ENCODE results near the gene TNFRSF9. TPM values are rescaled to one million over a fixed set of nuclear protein-coding genes. Genes with fewer than 3 reads are reported as not detected.

TNFRSF9 gene
- total RNA-seq: 10 to 100 TPM in 1 of 8 experiments, 1 to 10 TPM in 2, under 1 TPM in 5; 0.05 to 15.5 (median 0.50) TPM

DNA sequence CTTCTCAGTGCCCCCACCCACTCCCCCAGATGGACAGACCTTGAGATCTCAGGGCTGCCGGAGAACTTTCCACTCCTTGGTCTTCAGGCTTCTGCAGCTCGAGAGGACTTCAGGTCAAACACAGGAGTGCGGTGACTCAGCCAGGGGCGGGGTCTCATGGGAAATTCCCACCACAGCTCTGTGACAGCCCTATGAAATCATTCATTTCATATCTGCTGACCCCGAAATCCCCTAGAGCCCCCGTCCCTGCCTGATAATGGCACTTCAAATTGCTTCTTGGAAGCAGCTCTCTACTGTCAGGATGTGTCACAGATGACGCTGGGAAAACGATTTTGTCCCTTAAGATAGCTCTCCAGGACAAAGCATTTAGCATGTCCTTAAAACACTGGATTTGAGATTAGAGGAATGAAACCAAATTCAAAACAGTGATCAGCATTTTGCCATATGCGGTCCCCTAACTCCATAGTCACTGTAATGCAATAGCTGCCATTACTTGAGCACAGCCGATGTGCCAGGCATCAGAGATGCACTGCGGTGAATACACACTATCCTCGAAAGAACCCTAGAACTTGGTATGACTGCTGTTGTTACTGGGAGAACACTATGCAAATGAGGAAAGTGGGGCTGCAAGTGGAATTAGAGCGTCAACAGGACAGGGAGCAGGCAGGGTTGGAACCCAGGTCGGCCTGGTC lies at the start of gene TNFRSF9:
TNFRSF9 (minus strand) TSS at position 95 of the 692 bp plus-strand sequence. CDS start 845 bp downstream, outside the sequence.
- ATAC-seq (replicated peaks in 6 of 8): peak; percentile 58 to 89 (median 82)
- no peak within 1 kb of the TSS for H3K4me3 ChIP-seq
- 69 to 100% (median 81%) methylated on average over 1 to 13 of the region's 14 CpGs; no CpG with 5 or more reads in 1 of the 10 experiments for WGBS, 10 experiments
- peaks cover 10 to 12% of the 10 kb centered on the region in 2 donors for H3K4me1 ChIP-seq (replicated peaks in 1 of 2)
- in situ Hi-C loops (cut with MboI; ENCODE audit: low pct_unique_long_range_greater_than_20kb in 2 of 9, low sequenced_read_pairs in 9 of 9, unreplicated experiment in 9 of 9): no loop called here
- H3K27ac ChIP-seq: peak within 1 kb of the TSS in 1 of 2 donors; percentile 28

DNA sequence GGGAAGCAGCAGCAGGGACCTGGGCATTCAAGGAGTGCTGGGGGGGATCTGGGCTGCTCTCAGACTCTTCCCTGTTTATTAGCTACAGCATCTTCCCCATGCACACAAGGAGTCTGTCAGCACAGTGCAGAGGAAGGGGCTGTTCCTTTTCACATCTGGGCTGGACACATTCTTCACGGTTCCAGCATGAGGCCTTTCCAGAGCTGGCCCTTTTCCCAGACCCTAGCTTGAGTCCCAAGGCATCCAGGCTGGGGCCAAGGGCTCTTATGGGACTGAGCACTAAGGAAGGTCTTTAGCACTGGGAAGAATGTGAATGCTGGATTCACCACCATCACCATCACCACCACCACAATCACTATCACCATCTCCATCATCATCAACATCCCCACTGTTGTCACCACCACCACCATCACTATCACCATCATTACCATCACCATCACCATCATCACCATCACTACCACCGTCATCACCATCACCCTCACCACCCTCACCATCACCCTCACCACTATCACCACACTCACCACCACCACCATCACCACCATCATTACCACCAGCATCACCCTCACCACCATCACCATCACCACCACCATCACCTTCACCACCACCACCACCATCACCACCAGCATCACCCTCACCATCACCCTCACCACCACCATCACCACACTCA lies 49.3 kb upstream of the TNFRSF9 start:
- H3K4me1 ChIP-seq (replicated peaks in 1 of 2): no peaks in the 10 kb centered on the region
- in situ Hi-C loops (cut with MboI; ENCODE audit: low pct_unique_long_range_greater_than_20kb in 2 of 9, low sequenced_read_pairs in 9 of 9, unreplicated experiment in 9 of 9): loop anchor here in 2 of 9 experiments (25.0 kb wide), 1 partner anchor 322 kb away; the partner anchor contains the start of gene SLC45A1 (in 2 of the 2)
- 42 to 100% (median 82%) methylated on average over 1 to 2 of the region's 2 CpGs; no CpG with 5 or more reads in 4 of the 10 experiments for WGBS, 10 experiments
- H3K27ac ChIP-seq: no peak overlapping the region
- ATAC-seq (replicated peaks in 6 of 8): no peak
- no peak overlapping the region for H3K4me3 ChIP-seq

DNA sequence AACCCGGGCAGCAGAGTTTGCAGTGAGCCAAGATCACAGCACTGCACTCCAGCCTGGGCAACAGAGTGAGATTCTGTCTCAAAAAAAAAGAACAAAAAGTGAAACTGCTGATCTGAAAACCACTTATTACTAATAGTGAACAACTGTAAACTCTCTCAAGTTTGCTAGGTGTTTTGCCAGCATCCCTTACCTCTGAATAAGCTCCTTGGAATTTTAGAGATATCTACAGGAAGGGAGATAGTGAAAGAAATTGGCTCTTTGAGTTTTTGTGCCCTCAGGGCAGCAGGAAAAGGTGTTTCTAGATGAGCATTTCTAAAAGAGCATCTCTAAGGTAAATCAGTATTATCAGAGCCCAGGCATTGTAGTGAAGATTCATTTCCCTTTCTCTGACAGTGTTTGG lies 47.9 kb upstream of the TNFRSF9 start:
- 80 to 100% (median 94%) methylated on average over 1 of the region's 1 CpG; no CpG with 5 or more reads in 6 of the 10 experiments for WGBS, 10 experiments
- in situ Hi-C loops (cut with MboI; ENCODE audit: low pct_unique_long_range_greater_than_20kb in 2 of 9, low sequenced_read_pairs in 9 of 9, unreplicated experiment in 9 of 9): loop anchor here in 2 of 9 experiments (25.0 kb wide), 1 partner anchor 324 kb away; the partner anchor contains the start of gene SLC45A1 (in 2 of the 2)
- no peak overlapping the region for H3K4me3 ChIP-seq
- no peak overlapping the region for H3K27ac ChIP-seq
- no peaks in the 10 kb centered on the region for H3K4me1 ChIP-seq (replicated peaks in 1 of 2)
- no peak for ATAC-seq (replicated peaks in 6 of 8)

DNA sequence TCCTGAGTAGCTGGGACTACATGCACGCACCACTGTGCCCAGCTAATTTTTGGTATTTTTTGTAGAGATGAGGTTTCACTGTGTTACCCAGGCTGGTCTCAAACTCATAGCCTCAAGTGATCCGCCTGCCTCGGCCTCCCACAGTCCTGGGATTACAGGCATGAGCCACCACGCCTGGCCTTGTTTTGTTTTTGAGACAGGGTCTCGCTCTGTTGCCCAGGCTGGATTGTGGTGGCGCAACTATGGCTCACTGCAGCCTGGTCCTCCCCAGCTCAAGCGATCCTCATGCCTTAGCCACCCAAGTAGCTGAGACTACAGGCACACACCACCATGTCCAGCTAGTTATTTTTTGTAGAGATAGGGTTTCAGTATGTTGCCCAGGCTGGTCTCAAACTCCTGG lies 46.9 kb upstream of the TNFRSF9 start:
- ATAC-seq (replicated peaks in 6 of 8): no peak
- Histone ChIP-seq H3K27ac (no peak overlapping the region), H3K4me1 (replicated peaks in 1 of 2) (no peaks in the 10 kb centered on the region), H3K4me3 (no peak overlapping the region)
- WGBS, 10 experiments: 84 to 100% (median 97%) methylated on average over 3 to 6 of the region's 7 CpGs; no CpG with 5 or more reads in 4 of the 10 experiments
- in situ Hi-C loops (cut with MboI; ENCODE audit: low pct_unique_long_range_greater_than_20kb in 2 of 9, low sequenced_read_pairs in 9 of 9, unreplicated experiment in 9 of 9): loop anchor here in 2 of 9 experiments (25.0 kb wide), 1 partner anchor 325 kb away; the partner anchor contains the start of gene SLC45A1 (in 2 of the 2)

DNA sequence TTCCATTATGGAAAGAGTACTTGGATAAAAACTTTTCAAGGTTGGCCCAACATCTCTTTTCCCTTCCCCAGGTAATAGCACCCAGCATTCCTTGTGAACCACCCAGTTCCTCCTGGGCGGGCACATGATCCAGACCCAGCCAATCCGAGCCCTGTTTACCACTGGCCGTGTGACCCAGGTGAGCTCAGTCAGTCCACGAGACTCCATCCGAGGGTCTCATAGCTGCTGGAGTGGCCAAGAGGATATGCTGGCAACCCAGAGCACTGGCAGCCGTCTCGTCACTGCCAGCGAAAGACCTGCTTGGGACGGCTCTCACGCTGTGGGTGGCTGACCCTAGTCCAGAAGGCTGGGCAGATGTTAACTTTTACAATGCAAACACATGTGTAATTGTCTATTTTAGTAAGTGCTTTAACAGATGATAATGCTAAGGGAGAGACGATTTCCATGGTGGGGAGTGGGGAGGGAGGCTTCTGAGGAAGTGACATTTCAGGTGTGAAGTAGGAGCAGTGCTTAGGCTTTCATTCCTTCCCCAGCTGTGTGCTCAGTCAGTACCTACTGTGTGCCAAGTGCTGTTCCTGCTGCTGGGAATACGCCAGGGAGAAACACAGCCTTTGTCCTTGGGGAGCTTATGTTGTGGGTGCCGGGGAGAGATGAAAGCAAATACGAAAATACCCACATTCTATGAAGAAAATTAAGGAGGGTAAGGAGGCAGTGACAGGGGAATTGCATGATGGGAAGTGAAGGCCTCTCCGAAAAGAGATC lies 45.4 kb upstream of the TNFRSF9 start:
- H3K4me1 ChIP-seq (replicated peaks in 1 of 2): no peaks in the 10 kb centered on the region
- H3K4me3 ChIP-seq: no peak overlapping the region
- 30 to 100% (median 89%) methylated on average over 2 to 13 of the region's 15 CpGs for WGBS, 10 experiments
- in situ Hi-C loops (cut with MboI; ENCODE audit: low pct_unique_long_range_greater_than_20kb in 2 of 9, low sequenced_read_pairs in 9 of 9, unreplicated experiment in 9 of 9): loop anchor here in 2 of 9 experiments (25.0 kb wide), 1 partner anchor 326 kb away; the partner anchor contains the start of gene SLC45A1 (in 2 of the 2)
- no peak overlapping the region for H3K27ac ChIP-seq
- peak in 1 of 8 experiments; percentile 7 for ATAC-seq (replicated peaks in 6 of 8)

DNA sequence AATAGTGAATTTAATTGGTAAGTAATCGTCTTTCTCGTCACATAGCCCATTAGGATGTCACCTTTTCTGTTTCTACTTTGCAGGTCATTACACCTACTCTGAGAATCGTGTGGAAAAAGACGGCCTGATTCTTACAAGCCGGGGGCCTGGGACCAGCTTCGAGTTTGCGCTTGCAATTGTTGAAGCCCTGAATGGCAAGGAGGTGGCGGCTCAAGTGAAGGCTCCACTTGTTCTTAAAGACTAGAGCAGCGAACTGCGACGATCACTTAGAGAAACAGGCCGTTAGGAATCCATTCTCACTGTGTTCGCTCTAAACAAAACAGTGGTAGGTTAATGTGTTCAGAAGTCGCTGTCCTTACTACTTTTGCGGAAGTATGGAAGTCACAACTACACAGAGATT lies 44.2 kb upstream of the TNFRSF9 start:
- ATAC-seq (replicated peaks in 6 of 8): no peak
- in situ Hi-C loops (cut with MboI; ENCODE audit: low pct_unique_long_range_greater_than_20kb in 2 of 9, low sequenced_read_pairs in 9 of 9, unreplicated experiment in 9 of 9): loop anchor here in 2 of 9 experiments (25.0 kb wide), 1 partner anchor 327 kb away; the partner anchor contains the start of gene SLC45A1 (in 2 of the 2)
- Histone ChIP-seq H3K27ac (no peak overlapping the region), H3K4me1 (replicated peaks in 1 of 2) (no peaks in the 10 kb centered on the region), H3K4me3 (no peak overlapping the region)
- 52 to 99% (median 75%) methylated on average over 3 to 15 of the region's 15 CpGs for WGBS, 10 experiments

DNA sequence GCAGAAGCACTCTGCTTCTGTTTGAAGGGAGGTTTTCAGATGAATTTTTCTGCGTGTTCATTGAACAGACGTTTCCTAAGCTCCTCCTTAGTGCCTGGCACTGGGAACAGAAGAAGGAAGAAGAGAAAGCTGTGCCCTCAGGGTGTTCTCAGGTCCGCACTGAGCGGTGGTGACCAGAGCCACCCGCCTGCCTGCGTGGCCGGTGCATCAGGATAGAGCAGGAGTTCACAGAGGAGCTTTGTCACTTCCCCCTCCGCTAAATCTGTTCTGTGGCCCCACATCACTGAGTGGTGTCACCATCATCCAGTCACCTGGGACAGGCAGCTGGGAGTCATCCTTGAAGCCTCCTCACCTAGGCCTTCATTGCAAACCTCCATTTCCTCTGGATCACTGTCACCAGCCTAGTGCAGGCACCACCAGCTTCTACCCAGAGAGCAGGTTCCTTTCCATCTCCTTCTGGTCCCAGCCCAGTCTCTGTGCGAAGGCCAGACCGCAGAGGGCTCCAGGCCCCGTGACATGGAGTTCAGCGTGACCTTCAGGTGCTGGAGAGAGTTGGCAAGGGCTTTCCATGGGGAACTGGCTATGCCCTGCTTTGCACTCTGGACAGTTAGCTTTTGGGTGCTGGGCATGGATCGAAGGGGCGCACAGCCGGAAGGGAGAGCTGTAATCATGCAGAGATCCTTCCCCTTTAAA lies 42.6 kb upstream of the TNFRSF9 start:
- in situ Hi-C loops (cut with MboI; ENCODE audit: low pct_unique_long_range_greater_than_20kb in 2 of 9, low sequenced_read_pairs in 9 of 9, unreplicated experiment in 9 of 9): loop anchor here in 2 of 9 experiments (25.0 kb wide), 1 partner anchor 329 kb away; the partner anchor contains the start of gene SLC45A1 (in 2 of the 2)
- ATAC-seq (replicated peaks in 6 of 8): no peak
- WGBS, 10 experiments: 70 to 100% (median 94%) methylated on average over 3 to 13 of the region's 15 CpGs; no CpG with 5 or more reads in 1 of the 10 experiments
- H3K27ac ChIP-seq: no peak overlapping the region
- H3K4me3 ChIP-seq: no peak overlapping the region
- no peaks in the 10 kb centered on the region for H3K4me1 ChIP-seq (replicated peaks in 1 of 2)

DNA sequence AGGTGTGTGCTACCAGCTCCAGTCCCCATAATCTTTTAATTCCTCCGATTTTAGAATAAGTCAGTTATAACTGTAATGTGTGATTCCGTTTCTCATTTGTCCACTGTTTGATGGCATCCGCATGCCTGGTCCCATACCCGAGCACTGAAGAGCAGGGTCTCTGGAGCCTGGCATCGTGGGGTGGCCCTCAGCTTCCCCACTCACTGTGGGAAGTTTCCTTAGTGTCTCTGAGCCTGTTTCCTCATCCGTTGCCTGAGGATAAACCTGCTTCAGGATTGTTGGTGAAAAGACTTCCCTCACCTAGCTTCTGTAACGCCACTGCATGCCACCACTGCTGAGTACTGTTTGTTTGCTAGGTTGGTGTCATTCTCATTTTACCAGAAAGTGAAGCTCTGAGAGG lies 40.3 kb upstream of the TNFRSF9 start:
- ATAC-seq (replicated peaks in 6 of 8): no peak
- Histone ChIP-seq H3K4me1 (replicated peaks in 1 of 2) (no peaks in the 10 kb centered on the region), H3K4me3 (no peak overlapping the region), H3K27ac (no peak overlapping the region)
- 54 to 100% (median 96%) methylated on average over 1 to 7 of the region's 7 CpGs for WGBS, 10 experiments
- in situ Hi-C loops (cut with MboI; ENCODE audit: low pct_unique_long_range_greater_than_20kb in 2 of 9, low sequenced_read_pairs in 9 of 9, unreplicated experiment in 9 of 9): loop anchor here in 2 of 9 experiments (25.0 kb wide), 1 partner anchor 331 kb away; the partner anchor contains the start of gene SLC45A1 (in 2 of the 2)

DNA sequence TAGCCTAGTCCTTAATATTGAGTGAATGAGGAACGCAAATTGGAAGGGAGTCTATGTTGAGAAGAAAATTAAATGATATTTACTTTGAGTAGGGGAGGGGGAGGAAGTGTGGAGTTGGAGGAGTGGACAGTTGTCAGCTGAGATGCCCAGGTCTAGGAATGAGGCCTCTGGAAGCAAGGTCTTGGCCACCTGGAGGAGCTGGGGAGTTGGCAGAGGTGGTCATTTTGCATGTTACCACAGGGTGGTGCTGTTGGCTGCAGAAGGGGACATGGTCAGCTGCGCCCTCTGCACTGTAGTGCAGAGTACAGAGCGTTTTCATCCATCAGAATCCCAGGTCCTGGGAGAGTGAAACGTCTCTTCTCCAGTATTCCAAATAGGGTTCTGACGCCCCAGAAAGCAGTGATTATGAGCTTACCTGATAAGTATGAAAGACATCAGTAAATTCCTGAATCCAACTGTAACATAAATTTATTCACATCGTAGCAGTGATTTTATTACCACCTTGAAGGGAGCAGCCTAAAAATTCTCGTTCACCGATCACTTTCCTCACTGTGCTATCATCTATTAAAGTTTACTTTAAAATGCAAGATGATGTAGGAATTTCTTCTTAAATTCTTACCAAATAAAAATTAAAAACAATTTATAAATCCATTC lies 34.7 kb upstream of the TNFRSF9 start:
- H3K27ac ChIP-seq: no peak overlapping the region
- peaks cover 0 to 4% of the 10 kb centered on the region in 2 donors for H3K4me1 ChIP-seq (replicated peaks in 1 of 2)
- WGBS, 10 experiments: 13 to 100% (median 56%) methylated on average over 1 to 8 of the region's 8 CpGs
- in situ Hi-C loops (cut with MboI; ENCODE audit: low pct_unique_long_range_greater_than_20kb in 2 of 9, low sequenced_read_pairs in 9 of 9, unreplicated experiment in 9 of 9): loop anchor here in 3 of 9 experiments (10.0 to 25.0 kb wide), 2 partner anchors 337 to 339 kb away; partner anchors contain the start of gene SLC45A1 (in 3 of the 3)
- ATAC-seq (replicated peaks in 6 of 8): peak; percentile 98 to 100 (median 99)
- no peak overlapping the region for H3K4me3 ChIP-seq

DNA sequence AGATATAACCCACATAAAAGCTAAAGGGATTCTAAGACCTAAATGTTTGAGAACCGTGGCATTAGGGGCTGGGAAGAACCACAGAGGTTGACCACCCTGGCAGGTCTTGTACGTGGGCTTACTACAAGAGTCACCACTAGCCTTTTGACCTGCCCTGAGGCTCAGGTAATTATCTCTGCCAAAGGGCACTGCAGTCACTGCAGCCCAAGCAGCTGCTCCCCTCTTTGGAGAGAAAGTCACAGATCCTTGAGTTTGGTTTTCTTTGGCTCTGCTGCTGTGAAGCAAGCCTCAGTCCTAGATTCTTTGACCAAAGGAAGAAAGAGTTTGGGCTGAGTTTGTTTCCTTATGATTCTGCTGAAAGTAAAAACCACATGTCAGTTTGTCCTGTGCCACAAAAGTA lies 32.4 kb upstream of the TNFRSF9 start:
- WGBS, 10 experiments: 86 to 100% (median 100%) methylated on average over 1 to 2 of the region's 2 CpGs; no CpG with 5 or more reads in 3 of the 10 experiments
- Histone ChIP-seq H3K4me1 (replicated peaks in 1 of 2) (peaks cover 0 to 4% of the 10 kb centered on the region in 2 donors), H3K4me3 (no peak overlapping the region), H3K27ac (no peak overlapping the region)
- in situ Hi-C loops (cut with MboI; ENCODE audit: low pct_unique_long_range_greater_than_20kb in 2 of 9, low sequenced_read_pairs in 9 of 9, unreplicated experiment in 9 of 9): loop anchor here in 1 of 9 experiments (10.0 kb wide), 1 partner anchor 342 kb away; the partner anchor contains the start of gene SLC45A1
- no peak for ATAC-seq (replicated peaks in 6 of 8)

DNA sequence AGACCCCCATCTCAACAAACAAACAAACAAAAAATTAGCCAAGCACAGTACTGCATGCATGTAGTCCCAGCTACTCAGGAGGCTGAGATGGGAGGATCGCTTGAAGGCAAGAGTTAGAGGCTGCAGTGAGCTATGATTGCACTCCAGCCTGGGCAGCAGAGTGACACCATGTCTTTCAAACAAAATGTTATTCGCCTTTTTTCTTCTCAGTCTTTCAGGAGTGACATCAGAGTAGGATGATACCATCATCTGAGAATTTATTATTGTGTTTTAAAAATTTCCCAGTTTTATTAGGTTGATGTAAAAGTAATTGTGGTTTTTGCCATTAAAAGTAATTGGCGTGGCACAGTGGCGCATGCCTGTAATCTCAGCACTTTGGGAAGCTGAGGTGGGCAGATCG lies 31.6 kb upstream of the TNFRSF9 start:
- peaks cover 0 to 4% of the 10 kb centered on the region in 2 donors for H3K4me1 ChIP-seq (replicated peaks in 1 of 2)
- no peak overlapping the region for H3K27ac ChIP-seq
- in situ Hi-C loops (cut with MboI; ENCODE audit: low pct_unique_long_range_greater_than_20kb in 2 of 9, low sequenced_read_pairs in 9 of 9, unreplicated experiment in 9 of 9): loop anchor here in 1 of 9 experiments (10.0 kb wide), 1 partner anchor 343 kb away; the partner anchor contains the start of gene SLC45A1
- no peak for ATAC-seq (replicated peaks in 6 of 8)
- H3K4me3 ChIP-seq: no peak overlapping the region
- WGBS, 10 experiments: 94 to 100% (median 100%) methylated on average over 1 to 5 of the region's 5 CpGs; no CpG with 5 or more reads in 2 of the 10 experiments

Measured in motor neuron (in vitro differentiated cells).